ENCODE results near the gene ENTPD1. TPM values are rescaled to one million over a fixed set of nuclear protein-coding genes. Genes with fewer than 3 reads are reported as not detected.

Gene ENTPD1
- total RNA-seq, 1 experiment from 2014 or later, result 0.37 TPM

GRCh38 chr10:95850791-95851190 lies 94.8 kb downstream of the ENTPD1 start:
- TF ChIP-seq TCF7L2 (IDR thresholded peaks at IDR 0.05; ENCODE audit: borderline replicate concordance, extremely low read depth, insufficient read depth, insufficient read length), result no peak
- TF ChIP-seq CEBPB (IDR thresholded peaks at IDR 0.05; ENCODE audit: low read depth), result no peak
- TF ChIP-seq EZH2phosphoT487 (IDR thresholded peaks at IDR 0.05; ENCODE audit: borderline replicate concordance), result no peak
- no peak for TF ChIP-seq POLR2AphosphoS5 (IDR thresholded peaks at IDR 0.05; ENCODE audit: low read depth, low read length)
- no peak for TF ChIP-seq EGR1 (IDR thresholded peaks at IDR 0.05; ENCODE audit: low read depth)
- no peak for TF ChIP-seq JUND (IDR thresholded peaks at IDR 0.05)
- no peak for TF ChIP-seq ATF3 (IDR thresholded peaks at IDR 0.05)
- TF ChIP-seq, protein P1, sequence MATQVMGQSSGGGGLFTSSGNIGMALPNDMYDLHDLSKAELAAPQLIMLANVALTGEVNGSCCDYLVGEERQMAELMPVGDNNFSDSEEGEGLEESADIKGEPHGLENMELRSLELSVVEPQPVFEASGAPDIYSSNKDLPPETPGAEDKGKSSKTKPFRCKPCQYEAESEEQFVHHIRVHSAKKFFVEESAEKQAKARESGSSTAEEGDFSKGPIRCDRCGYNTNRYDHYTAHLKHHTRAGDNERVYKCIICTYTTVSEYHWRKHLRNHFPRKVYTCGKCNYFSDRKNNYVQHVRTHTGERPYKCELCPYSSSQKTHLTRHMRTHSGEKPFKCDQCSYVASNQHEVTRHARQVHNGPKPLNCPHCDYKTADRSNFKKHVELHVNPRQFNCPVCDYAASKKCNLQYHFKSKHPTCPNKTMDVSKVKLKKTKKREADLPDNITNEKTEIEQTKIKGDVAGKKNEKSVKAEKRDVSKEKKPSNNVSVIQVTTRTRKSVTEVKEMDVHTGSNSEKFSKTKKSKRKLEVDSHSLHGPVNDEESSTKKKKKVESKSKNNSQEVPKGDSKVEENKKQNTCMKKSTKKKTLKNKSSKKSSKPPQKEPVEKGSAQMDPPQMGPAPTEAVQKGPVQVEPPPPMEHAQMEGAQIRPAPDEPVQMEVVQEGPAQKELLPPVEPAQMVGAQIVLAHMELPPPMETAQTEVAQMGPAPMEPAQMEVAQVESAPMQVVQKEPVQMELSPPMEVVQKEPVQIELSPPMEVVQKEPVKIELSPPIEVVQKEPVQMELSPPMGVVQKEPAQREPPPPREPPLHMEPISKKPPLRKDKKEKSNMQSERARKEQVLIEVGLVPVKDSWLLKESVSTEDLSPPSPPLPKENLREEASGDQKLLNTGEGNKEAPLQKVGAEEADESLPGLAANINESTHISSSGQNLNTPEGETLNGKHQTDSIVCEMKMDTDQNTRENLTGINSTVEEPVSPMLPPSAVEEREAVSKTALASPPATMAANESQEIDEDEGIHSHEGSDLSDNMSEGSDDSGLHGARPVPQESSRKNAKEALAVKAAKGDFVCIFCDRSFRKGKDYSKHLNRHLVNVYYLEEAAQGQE (IDR thresholded peaks at IDR 0.05; ENCODE audit: low read depth), result no peak
- no peak for TF ChIP-seq SP1 (IDR thresholded peaks at IDR 0.05; ENCODE audit: low read depth)
- no peak for TF ChIP-seq POLR2A (IDR thresholded peaks at IDR 0.05; ENCODE audit: borderline replicate concordance, extremely low read depth, insufficient read depth, insufficient read length)
- TF ChIP-seq SIN3A (IDR thresholded peaks at IDR 0.05; ENCODE audit: low read depth), result no peak
- TF ChIP-seq, protein P2, sequence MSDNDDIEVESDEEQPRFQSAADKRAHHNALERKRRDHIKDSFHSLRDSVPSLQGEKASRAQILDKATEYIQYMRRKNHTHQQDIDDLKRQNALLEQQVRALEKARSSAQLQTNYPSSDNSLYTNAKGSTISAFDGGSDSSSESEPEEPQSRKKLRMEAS (IDR thresholded peaks at IDR 0.05), result no peak
- no peak for TF ChIP-seq ZBTB33 (IDR thresholded peaks at IDR 0.05; ENCODE audit: extremely low read depth, insufficient replicate concordance, low read length)
- no peak for TF ChIP-seq RAD21 (IDR thresholded peaks at IDR 0.05; ENCODE audit: low read depth)
- TF ChIP-seq FOSL1 (IDR thresholded peaks at IDR 0.05; ENCODE audit: low read depth), result no peak
- no peak for TF ChIP-seq SRF (IDR thresholded peaks at IDR 0.05; ENCODE audit: low read depth)
- TF ChIP-seq, protein P3, sequence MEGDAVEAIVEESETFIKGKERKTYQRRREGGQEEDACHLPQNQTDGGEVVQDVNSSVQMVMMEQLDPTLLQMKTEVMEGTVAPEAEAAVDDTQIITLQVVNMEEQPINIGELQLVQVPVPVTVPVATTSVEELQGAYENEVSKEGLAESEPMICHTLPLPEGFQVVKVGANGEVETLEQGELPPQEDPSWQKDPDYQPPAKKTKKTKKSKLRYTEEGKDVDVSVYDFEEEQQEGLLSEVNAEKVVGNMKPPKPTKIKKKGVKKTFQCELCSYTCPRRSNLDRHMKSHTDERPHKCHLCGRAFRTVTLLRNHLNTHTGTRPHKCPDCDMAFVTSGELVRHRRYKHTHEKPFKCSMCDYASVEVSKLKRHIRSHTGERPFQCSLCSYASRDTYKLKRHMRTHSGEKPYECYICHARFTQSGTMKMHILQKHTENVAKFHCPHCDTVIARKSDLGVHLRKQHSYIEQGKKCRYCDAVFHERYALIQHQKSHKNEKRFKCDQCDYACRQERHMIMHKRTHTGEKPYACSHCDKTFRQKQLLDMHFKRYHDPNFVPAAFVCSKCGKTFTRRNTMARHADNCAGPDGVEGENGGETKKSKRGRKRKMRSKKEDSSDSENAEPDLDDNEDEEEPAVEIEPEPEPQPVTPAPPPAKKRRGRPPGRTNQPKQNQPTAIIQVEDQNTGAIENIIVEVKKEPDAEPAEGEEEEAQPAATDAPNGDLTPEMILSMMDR (IDR thresholded peaks at IDR 0.05 in 2 of 3, conservative IDR thresholded peaks at IDR 0.05 in 1 of 3; ENCODE audit: borderline replicate concordance in 1 of 3, insufficient read depth in 1 of 3, low read depth in 2 of 3, low read length in 2 of 3), result no peak
- H4K20me1 ChIP-seq (ENCODE audit: insufficient read depth), result no peaks in the 10 kb centered on the region
- H3K36me3 ChIP-seq (ENCODE audit: control insufficient read depth in 1 of 2, insufficient read depth in 2 of 2, low read length in 2 of 2), result no peaks in the 10 kb centered on the region
- no peak overlapping the region for H3K9ac ChIP-seq (ENCODE audit: low read length)
- H3K9me3 ChIP-seq (ENCODE audit: control insufficient read depth in 1 of 2, insufficient read depth in 1 of 2, low read depth in 1 of 2, low read length in 2 of 2), result no peaks in the 10 kb centered on the region
- no peak for ATAC-seq
- H3K4me2 ChIP-seq (ENCODE audit: low read length), result no peak overlapping the region
- POLR2A ChIA-PET, result no interaction called here
- DNase-seq (ENCODE audit: low read depth, low spot score), result no peak
- BruUV-seq (replicated peaks), result no TSS peak
- RAD21 ChIA-PET (ENCODE audit: low non-redundant PET in 1 of 2, low total read pairs in 2 of 2, uncharacterized antibody in 2 of 2, unreplicated experiment in 2 of 2), result no interaction called here
- intact Hi-C loops (cut with micrococcal nuclease), result no loop called here
- no peak overlapping the region for H2AFZ ChIP-seq (ENCODE audit: low read depth, low read length, poor library complexity, severe bottlenecking)
- no peaks in the 10 kb centered on the region for H3K9me2 ChIP-seq (ENCODE audit: insufficient read depth)
- H3K4me3 ChIP-seq (replicated peaks in 1 of 2; ENCODE audit: low read depth in 1 of 2, low read length in 2 of 2), result no peak overlapping the region
- CTCF ChIA-PET, result interaction anchor here (1.8 kb wide), 1 partner anchor 9 kb away, joined by 9 read pairs; no protein-coding TSS in a partner anchor
- H3K27ac ChIP-seq (ENCODE audit: low read depth, low read length), result no peak overlapping the region
- H3K27me3 ChIP-seq (ENCODE audit: insufficient read depth, low read length), result no peaks in the 10 kb centered on the region
- H3K4me1 ChIP-seq (ENCODE audit: control insufficient read depth in 1 of 2, insufficient read depth in 2 of 2, low read length in 2 of 2), result no peaks in the 10 kb centered on the region
- H3K79me2 ChIP-seq (ENCODE audit: insufficient read depth, low read length), result no peaks in the 10 kb centered on the region
